CD14-positive monocyte (primary cell): ENCODE measurements around the gene ZFPM1. TPM values are rescaled to one million over a fixed set of nuclear protein-coding genes. Genes with fewer than 3 reads are reported as not detected.

ENCODE experiments used
- DNase-seq, 3 donors: peaks; one replicate each; pipeline ENCODE4 v3.0.0-alpha.2; 2011 to 2022
- H2AFZ ChIP-seq: 2 replicates; pipeline ENCODE4 v1.6.0; 2012; ENCODE audit warnings: mild to moderate bottlenecking, low read depth, low read length, inconsistent platforms; ENCODE audit not compliant: insufficient read depth, poor library complexity, severe bottlenecking
- H3K27ac ChIP-seq, 2 donors: 1 replicate in 1 of 2; 2 replicates in 1 of 2; pipeline ENCODE4 v1.5.1; 2012 to 2013; ENCODE audit warnings: low read length in 2 of 2, control low read depth in 1 of 2, inconsistent platforms in 1 of 2, low read depth in 1 of 2, mild to moderate bottlenecking in 1 of 2
- H3K27me3 ChIP-seq, 2 donors: one replicate each; pipeline versions ENCODE4 v1.6.0 to v1.6.1; 2011 to 2013; ENCODE audit warnings: low read length in 2 of 2; ENCODE audit not compliant: control insufficient read depth in 2 of 2, insufficient read depth in 2 of 2
- H3K36me3 ChIP-seq, 2 donors: replicated peaks in 1 of 2; 1 replicate in 1 of 2; 2 replicates in 1 of 2; pipeline versions ENCODE4 v1.5.1 to v1.6.1; 2012 to 2013; ENCODE audit warnings: low read length in 2 of 2, control low read depth in 1 of 2, inconsistent platforms in 1 of 2, mild to moderate bottlenecking in 1 of 2; ENCODE audit not compliant: insufficient read depth in 2 of 2, control insufficient read depth in 1 of 2
- H3K4me1 ChIP-seq, 2 donors: 1 replicate in 1 of 2; 2 replicates in 1 of 2; pipeline versions ENCODE4 v1.5.1 to v1.6.1; 2012 to 2013; ENCODE audit warnings: low read length in 2 of 2, control low read depth in 1 of 2, inconsistent platforms in 1 of 2, mild to moderate bottlenecking in 1 of 2, moderate library complexity in 1 of 2; ENCODE audit not compliant: insufficient read depth in 2 of 2, control insufficient read depth in 1 of 2
- H3K4me2 ChIP-seq: replicated peaks from 2 replicates; pipeline ENCODE3; 2012; ENCODE audit warnings: low read length, moderate library complexity, mild to moderate bottlenecking; ENCODE audit not compliant: poor library complexity, severe bottlenecking; ENCODE audit errors: extremely low read depth
- H3K4me3 ChIP-seq, 3 experiments: fragments of 200-600 bp in 1 of 3; sonication (generic) in 1 of 3; replicated peaks in 1 of 3; 1 replicate in 2 of 3; 2 replicates in 1 of 3; pipeline ENCODE4 v1.5.1; 2011 to 2013; ENCODE audit warnings: low read length in 3 of 3, mild to moderate bottlenecking in 3 of 3, control low read depth in 2 of 3, low read depth in 2 of 3, inconsistent platforms in 1 of 3, moderate library complexity in 1 of 3
- H3K79me2 ChIP-seq: 2 replicates; pipeline ENCODE4 v1.6.0; 2012; ENCODE audit warnings: mild to moderate bottlenecking, control low read depth, inconsistent platforms, low read length, moderate library complexity; ENCODE audit not compliant: insufficient read depth
- H3K9ac ChIP-seq: 2 replicates; pipeline ENCODE4 v1.6.0; 2017; ENCODE audit warnings: low read length, mild to moderate bottlenecking; ENCODE audit not compliant: insufficient read depth, poor library complexity, severe bottlenecking
- H3K9me3 ChIP-seq, 2 donors: replicated peaks in 1 of 2; 1 replicate in 1 of 2; 2 replicates in 1 of 2; pipeline versions ENCODE4 v1.5.1 to v1.6.1; 2012 to 2013; ENCODE audit warnings: low read length in 2 of 2, control low read depth in 1 of 2; ENCODE audit not compliant: control insufficient read depth in 1 of 2, insufficient read depth in 1 of 2
- H4K20me1 ChIP-seq: 2 replicates; pipeline ENCODE4 v1.6.0; 2012; ENCODE audit warnings: mild to moderate bottlenecking, low read length, control low read depth, moderate library complexity; ENCODE audit not compliant: insufficient read depth
- H3K27ac Mint-ChIP-seq, 7 donors: one replicate each; pipeline ENCODE4 v1.8.0; 2020; ENCODE audit warnings: mild to moderate bottlenecking in 7 of 7, mixed read lengths in 7 of 7, moderate library complexity in 6 of 7, inconsistent platforms in 2 of 7
- H3K27me3 Mint-ChIP-seq, 3 donors: one replicate each; pipeline ENCODE4 v1.8.0; 2021 to 2022; ENCODE audit warnings: low read depth in 3 of 3, mild to moderate bottlenecking in 3 of 3, mixed read lengths in 3 of 3, moderate library complexity in 3 of 3, inconsistent platforms in 1 of 3
- H3K36me3 Mint-ChIP-seq, 2 donors: one replicate each; pipeline ENCODE4 v1.8.0; 2020; ENCODE audit warnings: mixed read lengths in 2 of 2, inconsistent platforms in 1 of 2, mild to moderate bottlenecking in 1 of 2
- H3K4me1 Mint-ChIP-seq: one replicate; pipeline ENCODE4 v1.8.0; 2020; ENCODE audit warnings: mild to moderate bottlenecking, mixed read lengths
- H3K4me3 Mint-ChIP-seq, 2 donors: one replicate each; pipeline ENCODE4 v1.8.0; 2020; ENCODE audit warnings: mild to moderate bottlenecking in 2 of 2, mixed read lengths in 2 of 2, moderate library complexity in 1 of 2
- H3K9me3 Mint-ChIP-seq, 7 donors: one replicate each; pipeline ENCODE4 v1.8.0; 2020 to 2022; ENCODE audit warnings: mixed read lengths in 7 of 7, mild to moderate bottlenecking in 6 of 7, moderate library complexity in 6 of 7, inconsistent platforms in 2 of 7
- CTCF ChIP-seq: fragments of 200-600 bp; IDR thresholded peaks from one replicate; pipeline ENCODE4 v1.8.0; 2022; ENCODE audit warnings: antibody characterized with exemption, mild to moderate bottlenecking
- WGBS: methylation state at CpG from one replicate; pipeline ENCODE4 v1.1.5; 2013; ENCODE audit warnings: missing lambda C conversion rate; ENCODE audit not compliant: insufficient coverage; 5-methylcytosine and 5-hydroxymethylcytosine counted together
- intact Hi-C, 2 donors: fragments of 100-400 bp; cut with micrococcal nuclease; formaldehyde crosslinking; loops; one replicate each; pipeline versions ENCODE4 v1.15.0 to v1.15.1; 2023
- polyA plus RNA-seq, 3 donors: library from polyadenylated mRNA; depleted of rRNA in 1 of 3; unstranded in 2 of 3; stranded (reverse) in 1 of 3; fragments of 300-500 nt in 2 of 3; fragments of >200 nt in 1 of 3; fragmentation: Illumina TruSeq in 2 of 3; gene quantifications; 1 replicate in 2 of 3; 2 replicates in 1 of 3; pipeline ENCODE4 v1.2.3, GENCODE V29; 2012 to 2021

Gene ZFPM1
- polyA plus RNA-seq, 3 donors: 0.04 to 0.19 (median 0.12) TPM

DNA sequence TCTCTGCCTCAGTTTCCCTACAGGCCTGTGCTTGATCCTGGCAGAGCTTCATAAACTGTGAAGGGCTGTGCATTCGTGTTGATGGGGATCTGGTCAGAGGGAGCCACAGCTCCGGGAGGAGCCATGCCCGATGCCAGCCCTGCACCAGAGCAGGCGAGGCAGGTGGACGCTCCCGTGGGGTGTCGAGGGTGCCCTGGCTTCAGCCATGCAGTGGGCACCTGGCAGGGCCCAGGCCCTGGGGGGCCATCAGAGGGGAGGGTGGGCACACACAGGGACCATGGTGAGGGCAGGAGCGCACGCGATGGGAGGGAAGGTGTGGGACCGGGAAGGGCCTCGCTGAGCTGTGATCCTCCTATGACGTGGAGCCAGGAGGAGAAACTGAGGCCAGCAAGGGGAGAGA is 22.0 kb downstream of the ZFPM1 start:
- no peak for TF ChIP-seq CTCF
- H3K27me3 Mint-ChIP-seq: peaks cover 9 to 39% (median 30%) of the 10 kb centered on the region in 3 donors
- intact Hi-C loops: no loop called here
- Histone ChIP-seq H4K20me1 (no peaks in the 10 kb centered on the region), H3K9me3 (no peaks in the 10 kb centered on the region), H3K4me1 (peaks cover 0 to 1% of the 10 kb centered on the region in 2 donors), H3K9ac (no peak overlapping the region), H3K4me3 (no peak overlapping the region), H3K27ac (no peak overlapping the region), H3K27me3 (peaks cover 0 to 14% of the 10 kb centered on the region in 2 donors), H3K79me2 (no peaks in the 10 kb centered on the region), H2AFZ (no peak overlapping the region), H3K4me2 (no peak overlapping the region), H3K36me3 (no peaks in the 10 kb centered on the region)
- H3K4me3 Mint-ChIP-seq: no peak overlapping the region
- no peaks in the 10 kb centered on the region for H3K36me3 Mint-ChIP-seq
- 99% methylated on average over 10 of the region's 13 CpGs for WGBS
- no peak overlapping the region for H3K27ac Mint-ChIP-seq
- DNase-seq: no peak
- peaks cover 3% of the 10 kb centered on the region for H3K4me1 Mint-ChIP-seq
- no peaks in the 10 kb centered on the region for H3K9me3 Mint-ChIP-seq

- 88% methylated on average over 13 of the region's 14 CpGs for WGBS
Measured at GRCh38 chr16:88476203-88476602, 23.1 kb downstream of the ZFPM1 start.

More at GRCh38 chr16:88476203-88476602, 23.1 kb downstream of the ZFPM1 start:
- Histone ChIP-seq H2AFZ (no peak overlapping the region), H4K20me1 (no peaks in the 10 kb centered on the region), H3K27me3 (peaks cover 0 to 21% of the 10 kb centered on the region in 2 donors), H3K9me3 (no peaks in the 10 kb centered on the region), H3K4me2 (no peak overlapping the region), H3K4me1 (peaks cover 0 to 7% of the 10 kb centered on the region in 2 donors), H3K27ac (no peak overlapping the region), H3K4me3 (no peak overlapping the region), H3K9ac (no peak overlapping the region), H3K79me2 (no peaks in the 10 kb centered on the region), H3K36me3 (no peaks in the 10 kb centered on the region)
- Mint-ChIP-seq H3K27ac (no peak overlapping the region), H3K4me1 (peaks cover 5% of the 10 kb centered on the region), H3K27me3 (peaks cover 14 to 42% (median 35%) of the 10 kb centered on the region in 3 donors), H3K9me3 (peaks cover 0 to 2% (median 0%) of the 10 kb centered on the region in 7 donors), H3K4me3 (no peak overlapping the region), H3K36me3 (no peaks in the 10 kb centered on the region)
- TF ChIP-seq CTCF: no peak
- intact Hi-C loops: no loop called here
- DNase-seq: no peak
